OCI-LY1 (cell line): ENCODE results near the gene SNAI1.

ENCODE experiments used
- H2AFZ ChIP-seq: fragments of 200-600 bp; sonication (generic), shearing (Covaris generic); 2 replicates; pipeline ENCODE4 v1.6.0; 2014; ENCODE audit warnings: antibody characterized with exemption, mild to moderate bottlenecking, low read length
- H3F3A ChIP-seq: fragments of 200-600 bp; sonication (generic), shearing (Covaris generic); 2 replicates; pipeline ENCODE4 v1.6.0; 2014; ENCODE audit warnings: mild to moderate bottlenecking, antibody characterized with exemption, low read length, moderate library complexity; ENCODE audit not compliant: insufficient read depth
- H3K27ac ChIP-seq: fragments of 200-600 bp; sonication (generic); 2 replicates; pipeline ENCODE4 v1.5.1; 2014; ENCODE audit warnings: low read length, mixed run types, mild to moderate bottlenecking, low read depth; ENCODE audit not compliant: poor library complexity, severe bottlenecking
- H3K27me3 ChIP-seq: fragments of 200-600 bp; sonication (generic); 2 replicates; pipeline ENCODE4 v1.6.0; 2014; ENCODE audit warnings: antibody characterized with exemption, mild to moderate bottlenecking, low read length, moderate library complexity; ENCODE audit not compliant: insufficient read depth
- H3K36me3 ChIP-seq: fragments of 200-600 bp; sonication (generic); 2 replicates; pipeline ENCODE4 v1.6.1; 2014; ENCODE audit warnings: mild to moderate bottlenecking, antibody characterized with exemption, low read length, moderate library complexity, mixed read lengths; ENCODE audit not compliant: insufficient read depth
- H3K4me1 ChIP-seq: fragments of 200-600 bp; sonication (generic); 2 replicates; pipeline ENCODE4 v1.5.1; 2014; ENCODE audit warnings: mild to moderate bottlenecking, low read length, moderate library complexity; ENCODE audit not compliant: insufficient read depth, severe bottlenecking
- H3K4me2 ChIP-seq: fragments of 200-600 bp; sonication (generic), shearing (Covaris generic); 2 replicates; pipeline ENCODE4 v1.6.1; 2014; ENCODE audit warnings: low read length
- H3K4me3 ChIP-seq: fragments of 200-600 bp; sonication (generic); 2 replicates; pipeline ENCODE4 v1.5.1; 2014; ENCODE audit warnings: low read length, low read depth, mild to moderate bottlenecking, mixed read lengths; ENCODE audit not compliant: poor library complexity, severe bottlenecking
- H3K79me2 ChIP-seq: fragments of 200-600 bp; shearing (Covaris generic); 2 replicates; pipeline ENCODE4 v1.6.1; 2016; ENCODE audit warnings: mixed run types, low read length, mixed read lengths; ENCODE audit not compliant: insufficient read depth
- H3K9ac ChIP-seq: fragments of 200-600 bp; sonication (generic), shearing (Covaris generic); 2 replicates; pipeline ENCODE4 v1.6.1; 2014; ENCODE audit warnings: mild to moderate bottlenecking, low read length, mixed read lengths
- H3K9me2 ChIP-seq: fragments of 200-600 bp; sonication (generic), shearing (Covaris generic); 2 replicates; pipeline ENCODE4 v1.6.1; 2014; ENCODE audit warnings: low read depth, mild to moderate bottlenecking, low read length, mixed read lengths
- H3K9me3 ChIP-seq: fragments of 200-600 bp; shearing (Covaris generic); 2 replicates; pipeline ENCODE4 v1.6.1; 2014; ENCODE audit warnings: low read length, mixed read lengths
- H4K20me1 ChIP-seq: fragments of 200-600 bp; sonication (generic), shearing (Covaris generic); 2 replicates; pipeline ENCODE4 v1.6.0; 2016; ENCODE audit warnings: mild to moderate bottlenecking, low read length; ENCODE audit not compliant: insufficient read depth
- EZH2 ChIP-seq: fragments of 200-600 bp; sonication (generic), shearing (Covaris generic); IDR thresholded peaks from 2 replicates; pipeline ENCODE4 v1.8.0; 2017; ENCODE audit warnings: borderline replicate concordance, mixed run types, mild to moderate bottlenecking, antibody characterized with exemption, low read length, moderate library complexity, mixed read lengths
- TF ChIP-seq, protein P1 (sequence below): fragments of 200-600 bp; sonication (generic), shearing (Covaris generic); IDR thresholded peaks from 2 replicates; pipeline ENCODE4 v1.5.1; 2017; ENCODE audit warnings: mild to moderate bottlenecking, antibody characterized with exemption, low read length, moderate library complexity, mixed read lengths

The SNAI1 gene

DNA sequence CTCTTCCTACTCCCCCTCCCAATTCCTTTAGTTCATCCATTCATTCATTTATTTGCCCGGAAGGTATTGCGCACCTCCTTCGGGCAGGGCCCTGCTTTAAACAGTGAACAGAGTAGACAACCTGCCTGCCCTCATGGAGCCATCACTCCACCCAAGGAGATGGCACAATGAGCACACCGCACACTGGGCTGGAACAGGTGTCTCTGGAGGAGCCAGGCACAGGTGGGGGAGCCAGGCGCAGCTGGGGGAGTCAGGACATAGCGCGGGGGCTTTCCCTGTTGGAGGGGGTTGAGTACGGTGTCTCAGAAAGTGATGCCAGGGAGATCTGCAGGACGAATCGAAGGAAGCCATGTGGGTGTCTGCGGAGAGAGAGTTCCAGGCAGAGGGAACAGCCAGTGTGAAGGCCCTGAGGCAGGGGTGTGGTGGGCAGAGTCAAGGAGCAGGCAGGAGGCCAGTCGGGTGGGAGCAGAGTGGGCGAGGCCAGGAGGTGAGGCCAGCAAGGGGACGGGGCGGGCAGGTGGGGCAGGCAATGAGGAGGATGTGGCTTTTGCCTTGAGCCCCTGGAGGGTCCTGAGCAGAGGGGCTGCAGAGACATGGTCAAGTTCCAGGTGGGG lies 46.4 kb downstream of the SNAI1 start:
- no peak overlapping the region for H3K27ac ChIP-seq
- TF ChIP-seq EZH2: no peak
- TF ChIP-seq, protein P1, sequence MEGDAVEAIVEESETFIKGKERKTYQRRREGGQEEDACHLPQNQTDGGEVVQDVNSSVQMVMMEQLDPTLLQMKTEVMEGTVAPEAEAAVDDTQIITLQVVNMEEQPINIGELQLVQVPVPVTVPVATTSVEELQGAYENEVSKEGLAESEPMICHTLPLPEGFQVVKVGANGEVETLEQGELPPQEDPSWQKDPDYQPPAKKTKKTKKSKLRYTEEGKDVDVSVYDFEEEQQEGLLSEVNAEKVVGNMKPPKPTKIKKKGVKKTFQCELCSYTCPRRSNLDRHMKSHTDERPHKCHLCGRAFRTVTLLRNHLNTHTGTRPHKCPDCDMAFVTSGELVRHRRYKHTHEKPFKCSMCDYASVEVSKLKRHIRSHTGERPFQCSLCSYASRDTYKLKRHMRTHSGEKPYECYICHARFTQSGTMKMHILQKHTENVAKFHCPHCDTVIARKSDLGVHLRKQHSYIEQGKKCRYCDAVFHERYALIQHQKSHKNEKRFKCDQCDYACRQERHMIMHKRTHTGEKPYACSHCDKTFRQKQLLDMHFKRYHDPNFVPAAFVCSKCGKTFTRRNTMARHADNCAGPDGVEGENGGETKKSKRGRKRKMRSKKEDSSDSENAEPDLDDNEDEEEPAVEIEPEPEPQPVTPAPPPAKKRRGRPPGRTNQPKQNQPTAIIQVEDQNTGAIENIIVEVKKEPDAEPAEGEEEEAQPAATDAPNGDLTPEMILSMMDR: no peak
- H3F3A ChIP-seq: peaks cover 4% of the 10 kb centered on the region; the same call in 1 of the 2 replicates
- H3K4me3 ChIP-seq: no peak overlapping the region
- no peak overlapping the region for H3K4me2 ChIP-seq
- H4K20me1 ChIP-seq: no peaks in the 10 kb centered on the region
- H3K27me3 ChIP-seq: peaks cover 20% of the 10 kb centered on the region
- H3K4me1 ChIP-seq: no peaks in the 10 kb centered on the region
- H3K9me2 ChIP-seq: no peaks in the 10 kb centered on the region
- no peak overlapping the region for H3K9ac ChIP-seq
- H3K79me2 ChIP-seq: no peaks in the 10 kb centered on the region
- H3K9me3 ChIP-seq: no peaks in the 10 kb centered on the region
- no peaks in the 10 kb centered on the region for H3K36me3 ChIP-seq
- no peak overlapping the region for H2AFZ ChIP-seq

DNA sequence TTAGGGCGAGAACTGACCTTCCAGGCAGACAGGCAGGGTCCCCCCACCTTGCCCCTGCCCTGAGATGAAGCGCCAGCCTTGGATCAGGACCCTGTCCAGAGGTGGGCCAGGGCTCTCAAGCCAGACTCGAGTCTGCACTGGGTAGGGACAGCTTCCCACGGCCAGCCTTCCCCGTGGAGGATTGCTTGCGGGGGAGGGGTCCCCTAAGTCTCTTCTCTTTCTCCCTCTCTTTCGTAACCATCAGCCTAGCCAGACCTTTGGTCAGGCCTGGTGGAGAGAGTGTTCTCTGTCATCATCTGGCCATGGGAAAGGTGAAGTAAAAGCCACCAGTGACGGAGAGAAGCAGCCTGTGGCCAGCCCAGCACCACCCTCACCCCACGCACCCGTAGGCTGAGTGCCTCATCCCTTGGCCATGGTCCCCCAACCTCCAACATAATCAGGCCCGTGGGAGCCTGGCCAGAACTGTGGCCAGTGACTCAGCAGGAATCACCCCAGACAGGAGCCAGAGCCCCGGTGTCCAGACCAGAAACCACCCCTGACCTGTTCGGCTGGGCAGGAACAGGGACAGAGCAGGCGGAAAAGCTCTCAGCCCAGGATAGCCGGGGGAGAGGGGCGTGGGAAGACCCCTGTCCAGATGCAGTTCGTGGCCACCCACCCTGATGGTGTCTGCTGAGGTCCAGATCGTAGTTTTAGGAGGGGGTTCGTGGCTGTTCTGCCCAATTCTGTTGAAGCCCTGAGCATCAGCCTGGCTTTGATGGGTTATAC lies 47.1 kb downstream of the SNAI1 start:
- Histone ChIP-seq H3K36me3 (no peaks in the 10 kb centered on the region), H3K9me2 (no peaks in the 10 kb centered on the region), H3K4me1 (no peaks in the 10 kb centered on the region), H3K9me3 (no peaks in the 10 kb centered on the region), H2AFZ (no peak overlapping the region), H3K27me3 (peaks cover 13% of the 10 kb centered on the region), H3K4me2 (no peak overlapping the region), H3K27ac (no peak overlapping the region), H3F3A (peaks cover 4% of the 10 kb centered on the region; the same call in 1 of the 2 replicates), H3K4me3 (no peak overlapping the region), H3K79me2 (no peaks in the 10 kb centered on the region), H4K20me1 (no peaks in the 10 kb centered on the region), H3K9ac (no peak overlapping the region)
- TF ChIP-seq, protein P1: no peak
- no peak for TF ChIP-seq EZH2

DNA sequence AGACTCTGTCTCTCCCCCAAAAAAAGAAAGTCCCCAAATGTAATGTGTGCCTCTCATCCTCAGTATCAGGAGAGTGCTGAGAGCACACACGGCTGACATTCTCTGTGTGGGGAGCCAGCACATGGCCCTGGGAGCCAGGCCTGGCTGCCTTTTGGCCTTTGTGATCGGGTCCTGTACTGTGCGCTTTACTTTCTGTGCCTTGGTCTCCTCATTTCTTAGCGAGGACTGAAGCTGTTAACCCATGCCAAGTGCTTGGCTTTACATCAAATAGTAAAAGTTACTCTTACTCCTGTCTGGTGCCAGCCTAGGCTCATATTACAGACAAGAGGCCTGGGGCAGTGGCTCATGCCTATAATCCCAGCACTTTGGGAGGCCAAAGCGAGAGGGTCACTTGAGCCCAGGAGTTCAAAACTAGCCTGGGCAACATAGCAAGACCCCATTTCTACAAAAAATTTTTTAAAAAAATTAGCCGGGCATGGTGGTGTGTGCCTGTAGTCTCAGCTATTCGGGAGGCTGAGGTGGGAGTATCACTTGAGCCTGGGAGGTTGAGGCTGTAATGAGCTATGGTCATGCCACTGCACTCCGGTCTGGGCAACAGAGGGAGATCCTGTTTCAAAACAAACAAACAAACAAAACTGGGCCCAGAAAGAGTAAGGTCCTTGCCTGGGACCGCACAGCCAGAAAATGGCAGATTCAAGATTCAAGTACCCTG lies 50.3 kb downstream of the SNAI1 start:
- Histone ChIP-seq H2AFZ (no peak overlapping the region), H3K4me3 (no peak overlapping the region), H3K79me2 (no peaks in the 10 kb centered on the region), H3K36me3 (no peaks in the 10 kb centered on the region), H3F3A (no peaks in the 10 kb centered on the region), H4K20me1 (no peaks in the 10 kb centered on the region), H3K9me3 (no peaks in the 10 kb centered on the region), H3K4me1 (no peaks in the 10 kb centered on the region), H3K9ac (no peak overlapping the region), H3K27ac (no peak overlapping the region), H3K27me3 (peaks cover 3% of the 10 kb centered on the region; the same call in 1 of the 2 replicates), H3K9me2 (no peaks in the 10 kb centered on the region), H3K4me2 (no peak overlapping the region)
- no peak for TF ChIP-seq EZH2
- TF ChIP-seq, protein P1: no peak
